GM12873 (cell line): ENCODE results near the gene HAPSTR1.

Experiments
- CTCF ChIP-seq: IDR thresholded peaks from 2 replicates; pipeline ENCODE4 v1.5.1; 2012; ENCODE audit warnings: low read depth, mild to moderate bottlenecking, moderate library complexity, low read length, control low read depth; ENCODE audit not compliant: insufficient read depth; ENCODE audit errors: missing control alignments

HAPSTR1 gene

GRCh38 chr16:9138021-9138680 lies 46.7 kb downstream of the HAPSTR1 start:
- no peak for TF ChIP-seq CTCF

- peak; percentile 96 for TF ChIP-seq CTCF
Measured at GRCh38 chr16:9138731-9139501, 47.5 kb downstream of the HAPSTR1 start.

GRCh38 chr16:9139965-9140364 lies 48.5 kb downstream of the HAPSTR1 start:
- no peak for TF ChIP-seq CTCF
